ENCODE data around the gene ALDH1A1.

Gene ALDH1A1

GRCh38 chr9:72909428-72909827, 43.4 kb downstream of the ALDH1A1 start:
- no peak overlapping the region for H2BK12ac ChIP-seq (ENCODE audit: low read length)
- WGBS (ENCODE audit: extremely low coverage, insufficient coverage, insufficient read length), result no CpG with 5 or more reads among the region's 3 CpGs
- no peak overlapping the region for H2BK120ac ChIP-seq (ENCODE audit: insufficient read depth, low read length, poor library complexity)
- no peaks in the 10 kb centered on the region for H3K79me1 ChIP-seq (ENCODE audit: low read length)
- H3K9ac ChIP-seq (ENCODE audit: low read length), result no peak overlapping the region
- no peak overlapping the region for H3K23ac ChIP-seq (ENCODE audit: low read length)
- H3K9me3 ChIP-seq (ENCODE audit: insufficient read depth, low read depth, low read length), result no peaks in the 10 kb centered on the region
- no peak overlapping the region for H4K91ac ChIP-seq (ENCODE audit: low read depth, low read length)
- no peak overlapping the region for H3K4ac ChIP-seq (ENCODE audit: low read depth, low read length)
- no peak for DNase-seq
- H3K4me2 ChIP-seq (ENCODE audit: low read length), result no peak overlapping the region
- H2BK5ac ChIP-seq (ENCODE audit: low read depth, low read length, poor library complexity), result no peak overlapping the region
- H2AFZ ChIP-seq (ENCODE audit: insufficient read depth, low read length, poor library complexity), result no peak overlapping the region
- no peak overlapping the region for H3K14ac ChIP-seq (ENCODE audit: low read length)
- H4K12ac ChIP-seq (ENCODE audit: low read depth, low read length), result no peak overlapping the region
- H3K27me3 ChIP-seq (ENCODE audit: insufficient read depth, low read length), result no peaks in the 10 kb centered on the region
- H3K36me3 ChIP-seq (ENCODE audit: control insufficient read depth in 1 of 2, insufficient read depth in 2 of 2, low read length in 2 of 2), result no peaks in the 10 kb centered on the region
- no peaks in the 10 kb centered on the region for H3K4me1 ChIP-seq (ENCODE audit: control insufficient read depth in 1 of 2, insufficient read depth in 2 of 2, low read length in 2 of 2)
- no peaks in the 10 kb centered on the region for H3K79me2 ChIP-seq (ENCODE audit: control insufficient read depth, insufficient read depth, low read length, poor library complexity)
- no peak overlapping the region for H3K27ac ChIP-seq (ENCODE audit: low read depth, low read length)
- H4K8ac ChIP-seq (ENCODE audit: low read depth, low read length), result no peak overlapping the region
- H3K4me3 ChIP-seq (ENCODE audit: low read depth, low read length), result no peak overlapping the region
- no peak overlapping the region for H2AK5ac ChIP-seq (ENCODE audit: low read length)
- no peak overlapping the region for H3K18ac ChIP-seq (ENCODE audit: low read length)

GRCh38 chr9:72907421-72907820, 45.4 kb downstream of the ALDH1A1 start:
- no peak overlapping the region for H4K8ac ChIP-seq (ENCODE audit: low read depth, low read length)
- no peak overlapping the region for H2BK12ac ChIP-seq (ENCODE audit: low read length)
- no peak overlapping the region for H3K4ac ChIP-seq (ENCODE audit: low read depth, low read length)
- H3K4me3 ChIP-seq (ENCODE audit: low read depth, low read length), result no peak overlapping the region
- WGBS (ENCODE audit: extremely low coverage, insufficient coverage, insufficient read length), result 100% methylated on average over 2 of the region's 5 CpGs
- H2BK120ac ChIP-seq (ENCODE audit: insufficient read depth, low read length, poor library complexity), result no peak overlapping the region
- no peaks in the 10 kb centered on the region for H3K79me2 ChIP-seq (ENCODE audit: control insufficient read depth, insufficient read depth, low read length, poor library complexity)
- no peak overlapping the region for H2AFZ ChIP-seq (ENCODE audit: insufficient read depth, low read length, poor library complexity)
- H4K91ac ChIP-seq (ENCODE audit: low read depth, low read length), result no peak overlapping the region
- no peaks in the 10 kb centered on the region for H3K4me1 ChIP-seq (ENCODE audit: control insufficient read depth in 1 of 2, insufficient read depth in 2 of 2, low read length in 2 of 2)
- no peaks in the 10 kb centered on the region for H3K9me3 ChIP-seq (ENCODE audit: insufficient read depth, low read depth, low read length)
- no peak overlapping the region for H3K27ac ChIP-seq (ENCODE audit: low read depth, low read length)
- H3K23ac ChIP-seq (ENCODE audit: low read length), result no peak overlapping the region
- H2AK5ac ChIP-seq (ENCODE audit: low read length), result no peak overlapping the region
- no peak overlapping the region for H3K9ac ChIP-seq (ENCODE audit: low read length)
- no peaks in the 10 kb centered on the region for H3K79me1 ChIP-seq (ENCODE audit: low read length)
- H2BK5ac ChIP-seq (ENCODE audit: low read depth, low read length, poor library complexity), result no peak overlapping the region
- no peak for DNase-seq
- no peak overlapping the region for H3K18ac ChIP-seq (ENCODE audit: low read length)
- no peak overlapping the region for H3K4me2 ChIP-seq (ENCODE audit: low read length)
- no peaks in the 10 kb centered on the region for H3K27me3 ChIP-seq (ENCODE audit: insufficient read depth, low read length)
- H3K14ac ChIP-seq (ENCODE audit: low read length), result no peak overlapping the region
- H4K12ac ChIP-seq (ENCODE audit: low read depth, low read length), result no peak overlapping the region
- no peaks in the 10 kb centered on the region for H3K36me3 ChIP-seq (ENCODE audit: control insufficient read depth in 1 of 2, insufficient read depth in 2 of 2, low read length in 2 of 2)

- Histone ChIP-seq H3K23ac (ENCODE audit: low read length) (no peak overlapping the region), H3K27ac (ENCODE audit: low read depth, low read length) (no peak overlapping the region), H2BK12ac (ENCODE audit: low read length) (no peak overlapping the region), H4K91ac (ENCODE audit: low read depth, low read length) (no peak overlapping the region), H3K4me2 (ENCODE audit: low read length) (no peak overlapping the region), H3K36me3 (ENCODE audit: control insufficient read depth in 1 of 2, insufficient read depth in 2 of 2, low read length in 2 of 2) (no peaks in the 10 kb centered on the region), H3K79me1 (ENCODE audit: low read length) (no peaks in the 10 kb centered on the region), H4K8ac (ENCODE audit: low read depth, low read length) (no peak overlapping the region), H3K9me3 (ENCODE audit: insufficient read depth, low read depth, low read length) (no peaks in the 10 kb centered on the region), H3K18ac (ENCODE audit: low read length) (no peak overlapping the region), H2BK5ac (ENCODE audit: low read depth, low read length, poor library complexity) (no peak overlapping the region), H3K4ac (ENCODE audit: low read depth, low read length) (no peak overlapping the region), H3K9ac (ENCODE audit: low read length) (no peak overlapping the region), H3K4me3 (ENCODE audit: low read depth, low read length) (no peak overlapping the region), H2AFZ (ENCODE audit: insufficient read depth, low read length, poor library complexity) (no peak overlapping the region), H2BK120ac (ENCODE audit: insufficient read depth, low read length, poor library complexity) (no peak overlapping the region), H3K4me1 (ENCODE audit: control insufficient read depth in 1 of 2, insufficient read depth in 2 of 2, low read length in 2 of 2) (no peaks in the 10 kb centered on the region), H3K27me3 (ENCODE audit: insufficient read depth, low read length) (no peaks in the 10 kb centered on the region), H4K12ac (ENCODE audit: low read depth, low read length) (no peak overlapping the region), H3K79me2 (ENCODE audit: control insufficient read depth, insufficient read depth, low read length, poor library complexity) (no peaks in the 10 kb centered on the region), H2AK5ac (ENCODE audit: low read length) (no peak overlapping the region), H3K14ac (ENCODE audit: low read length) (no peak overlapping the region)
- no CpG with 5 or more reads among the region's 1 CpG for WGBS (ENCODE audit: extremely low coverage, insufficient coverage, insufficient read length)
- no peak for DNase-seq
Measured at GRCh38 chr9:72906810-72907209, 46.0 kb downstream of the ALDH1A1 start.

- no peak overlapping the region for H3K4ac ChIP-seq (ENCODE audit: low read depth, low read length)
- no peaks in the 10 kb centered on the region for H3K9me3 ChIP-seq (ENCODE audit: insufficient read depth, low read depth, low read length)
- H3K23ac ChIP-seq (ENCODE audit: low read length), result no peak overlapping the region
- no peak overlapping the region for H3K18ac ChIP-seq (ENCODE audit: low read length)
- no peak for DNase-seq
- H3K4me3 ChIP-seq (ENCODE audit: low read depth, low read length), result no peak overlapping the region
- H2AK5ac ChIP-seq (ENCODE audit: low read length), result no peak overlapping the region
- H3K4me1 ChIP-seq (ENCODE audit: control insufficient read depth in 1 of 2, insufficient read depth in 2 of 2, low read length in 2 of 2), result no peaks in the 10 kb centered on the region
- no peaks in the 10 kb centered on the region for H3K27me3 ChIP-seq (ENCODE audit: insufficient read depth, low read length)
- H2AFZ ChIP-seq (ENCODE audit: insufficient read depth, low read length, poor library complexity), result no peak overlapping the region
- H4K8ac ChIP-seq (ENCODE audit: low read depth, low read length), result no peak overlapping the region
- no peak overlapping the region for H3K27ac ChIP-seq (ENCODE audit: low read depth, low read length)
- no peaks in the 10 kb centered on the region for H3K79me2 ChIP-seq (ENCODE audit: control insufficient read depth, insufficient read depth, low read length, poor library complexity)
- no CpG with 5 or more reads among the region's 3 CpGs for WGBS (ENCODE audit: extremely low coverage, insufficient coverage, insufficient read length)
- H2BK120ac ChIP-seq (ENCODE audit: insufficient read depth, low read length, poor library complexity), result no peak overlapping the region
- H3K14ac ChIP-seq (ENCODE audit: low read length), result no peak overlapping the region
- no peak overlapping the region for H2BK12ac ChIP-seq (ENCODE audit: low read length)
- H3K9ac ChIP-seq (ENCODE audit: low read length), result no peak overlapping the region
- H4K12ac ChIP-seq (ENCODE audit: low read depth, low read length), result no peak overlapping the region
- no peaks in the 10 kb centered on the region for H3K79me1 ChIP-seq (ENCODE audit: low read length)
- no peak overlapping the region for H3K4me2 ChIP-seq (ENCODE audit: low read length)
- no peak overlapping the region for H2BK5ac ChIP-seq (ENCODE audit: low read depth, low read length, poor library complexity)
- no peak overlapping the region for H4K91ac ChIP-seq (ENCODE audit: low read depth, low read length)
- H3K36me3 ChIP-seq (ENCODE audit: control insufficient read depth in 1 of 2, insufficient read depth in 2 of 2, low read length in 2 of 2), result no peaks in the 10 kb centered on the region
Measured at GRCh38 chr9:72905514-72906480, 47.1 kb downstream of the ALDH1A1 start.
